GM12878 (cell line): ENCODE results near the gene BMPR2. TPM values are rescaled to one million over a fixed set of nuclear protein-coding genes. Genes with fewer than 3 reads are reported as not detected.

Experiments
- ATAC-seq: fragments of 200-7000 bp; cut with Tn5 transposase; 3 replicates; pipeline ENCODE4 v1.9.1; 2020; ENCODE audit warnings: mild to moderate bottlenecking, moderate library complexity
- BruUV-seq: library from RNA; stranded (reverse); fragments of 400-500 nt; replicated peaks from 2 replicates; lab custom pipeline; 2021; lab: Mats Ljungman, UMichigan
- CTCF ChIA-PET: fragments of 300-600 bp; sonication (Branson Sonifier 250); formaldehyde crosslinking; extraction: SDS; loops from one replicate; lab custom pipeline; 2021; ENCODE audit warnings: inconsistent platforms; lab: Yijun Ruan, JAX
- POLR2A ChIA-PET: fragments of 350-600 bp; formaldehyde crosslinking; extraction: SDS; loops from one replicate; lab custom pipeline; 2021; ENCODE audit warnings: inconsistent platforms; lab: Charles Lee
- RAD21 ChIA-PET: fragments of 300-600 bp; sonication (Branson Sonifier 250); formaldehyde crosslinking; loops from one replicate; lab custom pipeline; 2023; ENCODE audit warnings: antibody characterized with exemption; ENCODE audit not compliant: unreplicated experiment; lab: Charles Lee
- SMC1A ChIA-PET: fragments of 300-600 bp; sonication (Branson Sonifier 250); formaldehyde crosslinking; loops from one replicate; lab custom pipeline; 2023; ENCODE audit not compliant: unreplicated experiment, uncharacterized antibody; lab: Charles Lee
- DNase-seq: peaks from one replicate; pipeline ENCODE4 v3.0.0-alpha.2; 2011; ENCODE audit warnings: low read depth, low spot score
- FAIRE-seq: peaks from 3 replicates; lab custom pipeline; 2011; peaks lifted over from hg19 to GRCh38; lab: Jason Lieb, UNC
- H2AFZ ChIP-seq: 2 replicates; pipeline ENCODE4 v1.6.0; 2011; ENCODE audit warnings: low read depth, low read length, control low read depth; ENCODE audit not compliant: control insufficient read depth
- H3K27ac ChIP-seq: 2 replicates; pipeline ENCODE4 v1.5.1; 2011; ENCODE audit warnings: control low read depth; ENCODE audit not compliant: control insufficient read depth, insufficient read depth
- H3K27me3 ChIP-seq, 2 experiments: replicated peaks in 1 of 2; 2 replicates each; pipeline versions ENCODE4 v1.6.0 to v1.6.1; 2011; ENCODE audit warnings: low read length in 1 of 2; ENCODE audit not compliant: control insufficient read depth in 2 of 2, insufficient read depth in 2 of 2
- H3K36me3 ChIP-seq, 2 experiments: 2 replicates each; pipeline ENCODE4 v1.5.1; 2011; ENCODE audit warnings: low read length in 1 of 2; ENCODE audit not compliant: control insufficient read depth in 2 of 2, insufficient read depth in 2 of 2
- H3K4me1 ChIP-seq: 2 replicates; pipeline ENCODE4 v1.6.1; 2011; ENCODE audit warnings: mild to moderate bottlenecking, low read length, moderate library complexity, mixed read lengths; ENCODE audit not compliant: control insufficient read depth, insufficient read depth
- H3K4me2 ChIP-seq: 2 replicates; pipeline ENCODE4 v1.6.0; 2011; ENCODE audit warnings: control low read depth; ENCODE audit not compliant: control insufficient read depth, insufficient read depth
- H3K4me3 ChIP-seq: fragments of 200-600 bp; sonication (generic); 2 replicates; pipeline ENCODE4 v1.5.1; 2016
- H3K79me2 ChIP-seq: 2 replicates; pipeline ENCODE4 v1.6.0; 2011; ENCODE audit warnings: low read length; ENCODE audit not compliant: control insufficient read depth, insufficient read depth
- H3K9ac ChIP-seq: 2 replicates; pipeline ENCODE4 v1.8.0; 2011; ENCODE audit warnings: low read length, control low read depth, mixed read lengths; ENCODE audit not compliant: control insufficient read depth, insufficient read depth
- H3K9me3 ChIP-seq: replicated peaks from 3 replicates; pipeline ENCODE4 v1.5.1; 2011; ENCODE audit warnings: mild to moderate bottlenecking, low read length; ENCODE audit not compliant: control insufficient read depth, insufficient read depth
- H4K20me1 ChIP-seq: 2 replicates; pipeline ENCODE4 v1.6.0; 2011; ENCODE audit not compliant: control insufficient read depth, insufficient read depth
- CBX3 ChIP-seq: fragments of 200-600 bp; sonication (generic); IDR thresholded peaks from 2 replicates; pipeline ENCODE4 v1.6.1; 2016; ENCODE audit warnings: low read depth, borderline replicate concordance
- CREM ChIP-seq: IDR thresholded peaks from 2 replicates; pipeline ENCODE4 v1.6.1; 2014; ENCODE audit warnings: antibody characterized with exemption, low read depth
- EP300 ChIP-seq, 2 experiments: fragments of 150-350 bp in 1 of 2; IDR thresholded peaks; 2 replicates each; pipeline ENCODE4 v1.6.1; 2011 to 2012; ENCODE audit warnings: low read depth in 2 of 2, low read length in 2 of 2, borderline replicate concordance in 1 of 2, improper control_type of control experiment in 1 of 2, inconsistent platforms in 1 of 2; ENCODE audit not compliant: control insufficient read depth in 1 of 2
- FOS ChIP-seq: IDR thresholded peaks from 3 replicates; pipeline ENCODE4 v1.6.1; 2011; ENCODE audit warnings: borderline replicate concordance; ENCODE audit not compliant: insufficient read length; ENCODE audit errors: extremely low read depth
- IRF4 ChIP-seq: IDR thresholded peaks from 2 replicates; pipeline ENCODE4 v1.6.1; 2011; ENCODE audit warnings: low read depth, low read length
- KLF5 ChIP-seq: fragments of 450-650 bp; IDR thresholded peaks from 2 replicates; pipeline ENCODE4 v1.6.1; 2014; ENCODE audit warnings: mild to moderate bottlenecking; ENCODE audit not compliant: partially characterized antibody
- NFYA ChIP-seq: IDR thresholded peaks from 2 replicates; pipeline ENCODE4 v1.6.1; 2011; ENCODE audit warnings: low read depth, mild to moderate bottlenecking, low read length, improper control_type of control experiment, borderline replicate concordance
- NR2C2 ChIP-seq: IDR thresholded peaks from 2 replicates; pipeline ENCODE4 v1.6.1; 2011; ENCODE audit warnings: borderline replicate concordance, low read depth; ENCODE audit not compliant: control insufficient read depth, insufficient read length
- RAD51 ChIP-seq: fragments of 450-650 bp; IDR thresholded peaks from 2 replicates; pipeline ENCODE4 v1.6.1; 2016; ENCODE audit warnings: moderate library complexity, mild to moderate bottlenecking, inconsistent platforms
- RCOR1 ChIP-seq: conservative IDR thresholded peaks from 2 replicates; pipeline ENCODE4 v1.6.1; 2012; ENCODE audit warnings: low read depth, low read length, improper control_type of control experiment
- SMAD5 ChIP-seq: IDR thresholded peaks from 2 replicates; pipeline ENCODE4 v1.6.1; 2016; ENCODE audit warnings: antibody characterized with exemption, low read depth
- TARDBP ChIP-seq: IDR thresholded peaks from 2 replicates; pipeline ENCODE4 v1.6.1; 2016; ENCODE audit warnings: borderline replicate concordance
- TCF3 ChIP-seq: IDR thresholded peaks from 2 replicates; pipeline ENCODE4 v1.6.1; 2012; ENCODE audit warnings: low read depth, mild to moderate bottlenecking, low read length, borderline replicate concordance; ENCODE audit not compliant: insufficient read depth
- TCF7 ChIP-seq: IDR thresholded peaks from 2 replicates; pipeline ENCODE4 v1.6.1; 2014; ENCODE audit warnings: antibody characterized with exemption, borderline replicate concordance
- ZNF24 ChIP-seq: fragments of 450-650 bp; IDR thresholded peaks from 2 replicates; pipeline ENCODE4 v1.6.1; 2017; ENCODE audit warnings: antibody characterized with exemption, mild to moderate bottlenecking
- ZSCAN29 ChIP-seq: fragments of 450-650 bp; IDR thresholded peaks from 2 replicates; pipeline ENCODE4 v1.6.1; 2017; ENCODE audit warnings: mild to moderate bottlenecking, moderate library complexity
- WGBS: methylation state at CpG from one replicate; pipeline ENCODE4 v1.1.6; 2016; ENCODE audit warnings: low lambda C conversion rate; ENCODE audit not compliant: insufficient replicate concordance, insufficient coverage; ENCODE audit errors: missing lambda C conversion rate; 5-methylcytosine and 5-hydroxymethylcytosine counted together
- in situ Hi-C: fragments of 300-500 bp; cut with MboI; formaldehyde crosslinking; loops from 9 replicates; pipeline ENCODE4 v1.14.3; 2018; ENCODE audit warnings: mixed read lengths
- intact Hi-C: fragments of 100-400 bp; cut with micrococcal nuclease; formaldehyde crosslinking; loops from one replicate; pipeline ENCODE4 v1.14.2; 2022; ENCODE audit not compliant: unreplicated experiment
- polyA plus RNA-seq, 11 experiments: library from polyadenylated mRNA; depleted of rRNA in 4 of 11; unstranded in 6 of 11; stranded (reverse) in 5 of 11; fragments of >200 nt; fragmentation: Nextera tagmentation in 4 of 11; fragmentation: Illumina TruSeq in 1 of 11; extraction: Ambion mirVana in 4 of 11; extraction: Trizol in 1 of 11; gene quantifications; 1 replicate in 1 of 11; 2 replicates in 10 of 11; pipeline versions ENCODE4 v1.2.1 to v1.2.3, GENCODE V29; 2011 to 2016; ENCODE audit warnings: inconsistent platforms in 2 of 11, missing spikeins in 2 of 11, low read depth in 1 of 11
- total RNA-seq, 4 experiments: library from RNA; depleted of rRNA in 3 of 4; stranded (reverse); fragments of >200 nt in 3 of 4; fragmentation: Illumina TruSeq in 1 of 4; extraction: Trizol in 1 of 4; gene quantifications; 2 replicates each; pipeline versions ENCODE4 v1.2.1 to v1.2.3, GENCODE V29; 2013 to 2021
- TF ChIP-seq, protein P1 (sequence below): fragments of 450-650 bp; formaldehyde crosslinking; IDR thresholded peaks from 2 replicates; pipeline ENCODE4 v1.4.0; 2020; ENCODE audit warnings: mild to moderate bottlenecking, moderate library complexity
- TF ChIP-seq, protein P2 (sequence below): fragments of 150-350 bp; IDR thresholded peaks from 2 replicates; pipeline ENCODE4 v1.6.1; 2016; ENCODE audit warnings: low read depth, low read length

BMPR2 gene
- total and polyA plus RNA-seq, 10 of the 15 experiments (the other 5 are each of a cell fraction or from before 2014, with no cell fraction given) = 2.4 to 33.0 (median 7.1) TPM

DNA sequence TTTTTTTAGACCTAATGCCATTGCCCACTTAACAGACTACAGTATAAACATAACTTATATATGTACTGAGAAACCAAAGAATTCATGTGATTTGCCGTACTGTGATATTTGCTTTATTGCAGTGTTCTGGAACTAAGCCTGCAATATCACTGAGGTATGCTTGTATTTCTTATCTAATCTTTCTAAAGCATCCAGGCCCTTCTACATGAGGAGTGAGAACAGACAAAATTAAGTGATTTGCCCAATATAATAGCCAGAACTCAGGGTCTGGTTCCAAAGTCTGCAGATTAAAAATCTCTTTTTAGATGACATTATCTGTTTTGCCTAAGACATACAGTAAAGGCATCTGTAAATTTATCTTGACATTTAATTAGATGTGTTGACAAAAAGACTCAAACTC is 41.9 kb downstream of the BMPR2 start:
- no TSS peak for BruUV-seq
- CTCF ChIA-PET = no interaction called here
- POLR2A ChIA-PET = no interaction called here

DNA sequence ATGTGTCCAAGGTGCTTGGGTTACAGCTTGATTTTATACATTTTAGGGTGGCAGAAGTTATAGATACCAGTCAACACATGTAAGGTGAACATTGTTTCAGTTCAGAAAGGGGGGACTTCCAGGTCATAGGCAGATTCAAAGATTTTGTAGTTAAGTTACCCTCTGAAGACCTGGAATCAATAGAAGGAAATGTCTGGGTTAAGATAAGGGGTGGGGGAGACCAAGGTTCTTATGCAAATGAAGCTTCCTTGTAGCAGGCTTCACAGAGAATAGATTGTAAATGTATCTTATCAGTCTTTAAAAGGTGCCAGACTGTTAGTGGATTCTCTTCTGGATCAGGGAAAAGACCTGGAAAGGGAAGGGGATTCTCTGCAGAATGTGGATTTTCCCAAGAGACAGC is 42.4 kb downstream of the BMPR2 start:
- H3K4me1 ChIP-seq = 0 out of 2 replicates have a peak, but pooled peaks cover 3% of the 10 kb centered on the region
- H3K4me3 ChIP-seq = no peak overlapping the region
- intact Hi-C loops (no loop called here), in situ Hi-C loops (no loop called here)
- CTCF ChIA-PET = no interaction called here
- SMC1A ChIA-PET = no interaction called here
- H3K9me3 ChIP-seq = no peaks in the 10 kb centered on the region
- RAD21 ChIA-PET = no interaction called here
- ATAC-seq = no peak; the same call in none of the 3 replicates
- no peak for FAIRE-seq
- H3K79me2 ChIP-seq = no peaks in the 10 kb centered on the region; the same call in 1 of the 2 replicates
- no peak for DNase-seq
- H3K36me3 ChIP-seq = 0 out of 4 replicates have a peak, but pooled peaks cover 0 to 2% of the 10 kb centered on the region in 2 experiments
- no TSS peak for BruUV-seq
- POLR2A ChIA-PET = no interaction called here
- no peak overlapping the region for H2AFZ ChIP-seq
- H3K27me3 ChIP-seq = no peaks in the 10 kb centered on the region
- no peaks in the 10 kb centered on the region for H4K20me1 ChIP-seq
- no peak overlapping the region for H3K4me2 ChIP-seq
- no peak overlapping the region for H3K27ac ChIP-seq
- no peak overlapping the region for H3K9ac ChIP-seq
- TF ChIP-seq, protein P1, sequence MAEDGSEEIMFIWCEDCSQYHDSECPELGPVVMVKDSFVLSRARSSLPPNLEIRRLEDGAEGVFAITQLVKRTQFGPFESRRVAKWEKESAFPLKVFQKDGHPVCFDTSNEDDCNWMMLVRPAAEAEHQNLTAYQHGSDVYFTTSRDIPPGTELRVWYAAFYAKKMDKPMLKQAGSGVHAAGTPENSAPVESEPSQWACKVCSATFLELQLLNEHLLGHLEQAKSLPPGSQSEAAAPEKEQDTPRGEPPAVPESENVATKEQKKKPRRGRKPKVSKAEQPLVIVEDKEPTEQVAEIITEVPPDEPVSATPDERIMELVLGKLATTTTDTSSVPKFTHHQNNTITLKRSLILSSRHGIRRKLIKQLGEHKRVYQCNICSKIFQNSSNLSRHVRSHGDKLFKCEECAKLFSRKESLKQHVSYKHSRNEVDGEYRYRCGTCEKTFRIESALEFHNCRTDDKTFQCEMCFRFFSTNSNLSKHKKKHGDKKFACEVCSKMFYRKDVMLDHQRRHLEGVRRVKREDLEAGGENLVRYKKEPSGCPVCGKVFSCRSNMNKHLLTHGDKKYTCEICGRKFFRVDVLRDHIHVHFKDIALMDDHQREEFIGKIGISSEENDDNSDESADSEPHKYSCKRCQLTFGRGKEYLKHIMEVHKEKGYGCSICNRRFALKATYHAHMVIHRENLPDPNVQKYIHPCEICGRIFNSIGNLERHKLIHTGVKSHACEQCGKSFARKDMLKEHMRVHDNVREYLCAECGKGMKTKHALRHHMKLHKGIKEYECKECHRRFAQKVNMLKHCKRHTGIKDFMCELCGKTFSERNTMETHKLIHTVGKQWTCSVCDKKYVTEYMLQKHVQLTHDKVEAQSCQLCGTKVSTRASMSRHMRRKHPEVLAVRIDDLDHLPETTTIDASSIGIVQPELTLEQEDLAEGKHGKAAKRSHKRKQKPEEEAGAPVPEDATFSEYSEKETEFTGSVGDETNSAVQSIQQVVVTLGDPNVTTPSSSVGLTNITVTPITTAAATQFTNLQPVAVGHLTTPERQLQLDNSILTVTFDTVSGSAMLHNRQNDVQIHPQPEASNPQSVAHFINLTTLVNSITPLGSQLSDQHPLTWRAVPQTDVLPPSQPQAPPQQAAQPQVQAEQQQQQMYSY = no peak
- TF ChIP-seq FOS (no peak), RAD51 (no peak), KLF5 (no peak), EP300 (IDR thresholded peaks at IDR 0.05; ENCODE audit: borderline replicate concordance in 1 of 2, control insufficient read depth in 1 of 2, low read depth in 2 of 2, low read length in 2 of 2) (no peak)
- TF ChIP-seq, protein P2, sequence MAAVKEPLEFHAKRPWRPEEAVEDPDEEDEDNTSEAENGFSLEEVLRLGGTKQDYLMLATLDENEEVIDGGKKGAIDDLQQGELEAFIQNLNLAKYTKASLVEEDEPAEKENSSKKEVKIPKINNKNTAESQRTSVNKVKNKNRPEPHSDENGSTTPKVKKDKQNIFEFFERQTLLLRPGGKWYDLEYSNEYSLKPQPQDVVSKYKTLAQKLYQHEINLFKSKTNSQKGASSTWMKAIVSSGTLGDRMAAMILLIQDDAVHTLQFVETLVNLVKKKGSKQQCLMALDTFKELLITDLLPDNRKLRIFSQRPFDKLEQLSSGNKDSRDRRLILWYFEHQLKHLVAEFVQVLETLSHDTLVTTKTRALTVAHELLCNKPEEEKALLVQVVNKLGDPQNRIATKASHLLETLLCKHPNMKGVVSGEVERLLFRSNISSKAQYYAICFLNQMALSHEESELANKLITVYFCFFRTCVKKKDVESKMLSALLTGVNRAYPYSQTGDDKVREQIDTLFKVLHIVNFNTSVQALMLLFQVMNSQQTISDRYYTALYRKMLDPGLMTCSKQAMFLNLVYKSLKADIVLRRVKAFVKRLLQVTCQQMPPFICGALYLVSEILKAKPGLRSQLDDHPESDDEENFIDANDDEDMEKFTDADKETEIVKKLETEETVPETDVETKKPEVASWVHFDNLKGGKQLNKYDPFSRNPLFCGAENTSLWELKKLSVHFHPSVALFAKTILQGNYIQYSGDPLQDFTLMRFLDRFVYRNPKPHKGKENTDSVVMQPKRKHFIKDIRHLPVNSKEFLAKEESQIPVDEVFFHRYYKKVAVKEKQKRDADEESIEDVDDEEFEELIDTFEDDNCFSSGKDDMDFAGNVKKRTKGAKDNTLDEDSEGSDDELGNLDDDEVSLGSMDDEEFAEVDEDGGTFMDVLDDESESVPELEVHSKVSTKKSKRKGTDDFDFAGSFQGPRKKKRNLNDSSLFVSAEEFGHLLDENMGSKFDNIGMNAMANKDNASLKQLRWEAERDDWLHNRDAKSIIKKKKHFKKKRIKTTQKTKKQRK = no peak

More for the DNA sequence above, 41.9 kb downstream of the BMPR2 start:
- no peak for FAIRE-seq
- no peaks in the 10 kb centered on the region for H3K9me3 ChIP-seq
- SMC1A ChIA-PET = no interaction called here
- TF ChIP-seq RCOR1 = no peak
- TF ChIP-seq TCF3 = no peak
- no peak for TF ChIP-seq SMAD5
- TF ChIP-seq NFYA = no peak
- TF ChIP-seq NR2C2 = no peak
- TF ChIP-seq CREM = no peak
- TF ChIP-seq IRF4 = no peak
- TF ChIP-seq ZNF24 = no peak
- no peak for TF ChIP-seq ZSCAN29
- TF ChIP-seq TARDBP = no peak
- no peak for TF ChIP-seq CBX3
- no peak for TF ChIP-seq TCF7
- H3K4me1 ChIP-seq = 0 out of 2 replicates have a peak, but pooled peaks cover 3% of the 10 kb centered on the region
- no peaks in the 10 kb centered on the region; the same call in none of the 2 replicates for H3K79me2 ChIP-seq
- intact Hi-C loops (no loop called here), in situ Hi-C loops (no loop called here)
- H3K4me2 ChIP-seq = no peak overlapping the region
- 0 out of 4 replicates have a peak, but pooled peaks cover 0 to under 1% of the 10 kb centered on the region in 2 experiments for H3K36me3 ChIP-seq
- RAD21 ChIA-PET = no interaction called here
- WGBS = 100% methylated on average over 1 of the region's 1 CpG
- no peak for ATAC-seq
- H3K27ac ChIP-seq = no peak overlapping the region
- H3K27me3 ChIP-seq = no peaks in the 10 kb centered on the region
- H4K20me1 ChIP-seq = no peaks in the 10 kb centered on the region
- H2AFZ ChIP-seq = no peak overlapping the region
- no peak for DNase-seq
- H3K4me3 ChIP-seq = no peak overlapping the region
- no peak overlapping the region for H3K9ac ChIP-seq
